ENCODE data around the gene SLC27A1.

SLC27A1 gene

DNA sequence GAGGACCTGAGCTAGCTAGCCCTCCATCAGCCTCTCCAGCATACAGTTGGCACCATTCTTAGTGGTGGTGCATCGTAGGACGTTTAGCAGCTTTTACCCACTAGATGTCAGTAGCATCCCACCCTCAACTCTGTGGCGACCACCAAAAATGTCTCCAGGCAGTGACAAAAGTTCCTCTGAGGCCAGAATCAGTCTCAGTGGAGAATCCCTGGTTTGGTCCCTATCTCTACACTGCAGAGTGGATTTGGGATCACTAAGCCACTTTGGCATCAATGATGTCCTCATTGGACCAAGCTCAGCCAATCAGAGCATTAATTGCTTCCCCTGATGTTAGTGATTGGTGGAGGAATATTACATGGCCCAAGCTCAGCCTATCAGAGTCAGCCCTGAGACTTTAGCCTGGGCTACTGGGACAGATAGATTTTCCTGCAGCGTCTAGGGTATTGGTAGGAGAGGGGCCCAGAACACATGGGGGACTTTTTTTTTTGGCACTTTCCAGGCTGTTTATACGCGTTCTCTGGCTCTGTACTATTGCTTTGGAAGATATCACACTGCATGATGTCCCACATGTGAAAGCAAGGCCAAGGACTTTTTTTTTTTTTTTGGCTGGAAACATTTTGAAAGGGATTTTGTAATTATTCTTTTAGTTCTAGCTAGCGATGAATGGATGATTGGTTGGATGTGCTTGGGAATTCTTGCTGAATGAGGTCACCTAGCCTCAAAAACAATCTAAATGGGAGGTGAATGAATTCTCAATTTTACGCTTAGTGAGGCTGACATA is 28.9 kb upstream of the SLC27A1 start:
- Histone ChIP-seq H3K27ac (ENCODE audit: low read length) (no peak overlapping the region), H3K36me3 (ENCODE audit: control insufficient read depth in 2 of 2, insufficient read depth in 2 of 2, low read length in 2 of 2) (no peaks in the 10 kb centered on the region), H3K4me1 (ENCODE audit: control insufficient read depth, insufficient read depth, low read length) (no peaks in the 10 kb centered on the region), H3K9ac (ENCODE audit: low read length in 2 of 2) (no peak overlapping the region), H3K4me3 (ENCODE audit: low read length in 2 of 2) (no peak overlapping the region), H3K9me3 (ENCODE audit: control insufficient read depth in 2 of 2, low read length in 2 of 2) (peaks cover 0 to 4% of the 10 kb centered on the region in 2 donors), H3K27me3 (ENCODE audit: control insufficient read depth in 1 of 2, insufficient read depth in 2 of 2, low read length in 2 of 2) (no peaks in the 10 kb centered on the region)

DNA sequence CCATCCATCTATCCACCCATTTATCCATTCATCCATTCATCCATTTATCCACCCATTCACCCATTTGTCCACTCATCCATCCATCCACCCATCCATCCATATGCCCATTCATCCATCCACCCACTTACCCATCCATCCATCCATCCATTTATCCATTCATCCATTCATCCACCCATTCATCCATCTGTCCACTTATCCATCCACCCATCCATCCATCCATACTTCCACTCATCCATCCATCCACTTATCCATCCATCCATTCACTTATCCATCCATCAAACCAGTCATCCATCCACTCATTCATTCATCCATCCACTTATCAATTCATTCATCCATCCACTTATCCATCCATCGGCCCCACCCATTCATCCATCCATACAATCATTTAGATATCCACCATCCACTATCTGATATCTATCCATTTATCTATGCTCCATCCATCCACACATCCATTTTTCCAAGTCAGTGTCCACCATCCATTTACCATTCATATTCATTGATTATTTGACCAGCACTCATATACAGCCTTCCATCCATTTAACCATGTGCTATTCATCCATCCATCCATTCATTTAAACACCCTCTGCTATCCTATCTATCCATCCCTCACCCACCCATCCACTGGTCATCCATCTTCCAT is 24.7 kb upstream of the SLC27A1 start:
- peaks cover 7% of the 10 kb centered on the region for H3K4me1 ChIP-seq (ENCODE audit: control insufficient read depth, insufficient read depth, low read length)
- H3K9ac ChIP-seq (ENCODE audit: low read length in 2 of 2) = no peak overlapping the region
- no peak overlapping the region for H3K27ac ChIP-seq (ENCODE audit: low read length)
- H3K9me3 ChIP-seq (ENCODE audit: control insufficient read depth in 2 of 2, low read length in 2 of 2) = peaks cover 0 to 4% of the 10 kb centered on the region in 2 donors
- H3K4me3 ChIP-seq (ENCODE audit: low read length in 2 of 2) = no peak overlapping the region
- H3K27me3 ChIP-seq (ENCODE audit: control insufficient read depth in 1 of 2, insufficient read depth in 2 of 2, low read length in 2 of 2) = no peaks in the 10 kb centered on the region
- no peaks in the 10 kb centered on the region for H3K36me3 ChIP-seq (ENCODE audit: control insufficient read depth in 2 of 2, insufficient read depth in 2 of 2, low read length in 2 of 2)

DNA sequence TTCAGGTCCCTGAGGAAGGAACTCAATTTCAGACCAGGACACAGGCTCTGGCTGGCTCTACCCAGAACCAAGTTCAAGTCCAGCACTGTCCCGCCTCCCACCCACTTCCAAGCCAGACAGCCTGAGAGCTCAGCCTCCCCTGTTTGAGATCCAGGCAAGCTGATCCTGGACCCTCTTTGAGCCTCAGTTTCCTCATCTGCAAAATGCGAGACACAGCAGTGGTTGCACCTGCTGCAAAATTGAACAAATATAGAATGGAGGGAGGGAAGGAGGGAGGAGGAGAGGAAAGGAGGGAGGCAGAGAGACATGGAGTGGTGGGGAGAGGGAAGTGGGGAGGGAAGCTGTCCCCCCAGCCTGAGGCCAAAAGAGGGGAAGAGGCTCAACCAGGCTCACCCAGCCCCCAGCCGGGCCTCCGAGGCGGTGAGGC is 22.6 kb upstream of the SLC27A1 start:
- Histone ChIP-seq H3K4me1 (ENCODE audit: control insufficient read depth, insufficient read depth, low read length) (peaks cover 7% of the 10 kb centered on the region), H3K27ac (ENCODE audit: low read length) (no peak overlapping the region), H3K9me3 (ENCODE audit: control insufficient read depth in 2 of 2, low read length in 2 of 2) (no peaks in the 10 kb centered on the region), H3K27me3 (ENCODE audit: control insufficient read depth in 1 of 2, insufficient read depth in 2 of 2, low read length in 2 of 2) (no peaks in the 10 kb centered on the region), H3K36me3 (ENCODE audit: control insufficient read depth in 2 of 2, insufficient read depth in 2 of 2, low read length in 2 of 2) (no peaks in the 10 kb centered on the region), H3K9ac (ENCODE audit: low read length in 2 of 2) (no peak overlapping the region), H3K4me3 (ENCODE audit: low read length in 2 of 2) (peak overlapping the region in 1 of 2 donors; percentile 65)

DNA sequence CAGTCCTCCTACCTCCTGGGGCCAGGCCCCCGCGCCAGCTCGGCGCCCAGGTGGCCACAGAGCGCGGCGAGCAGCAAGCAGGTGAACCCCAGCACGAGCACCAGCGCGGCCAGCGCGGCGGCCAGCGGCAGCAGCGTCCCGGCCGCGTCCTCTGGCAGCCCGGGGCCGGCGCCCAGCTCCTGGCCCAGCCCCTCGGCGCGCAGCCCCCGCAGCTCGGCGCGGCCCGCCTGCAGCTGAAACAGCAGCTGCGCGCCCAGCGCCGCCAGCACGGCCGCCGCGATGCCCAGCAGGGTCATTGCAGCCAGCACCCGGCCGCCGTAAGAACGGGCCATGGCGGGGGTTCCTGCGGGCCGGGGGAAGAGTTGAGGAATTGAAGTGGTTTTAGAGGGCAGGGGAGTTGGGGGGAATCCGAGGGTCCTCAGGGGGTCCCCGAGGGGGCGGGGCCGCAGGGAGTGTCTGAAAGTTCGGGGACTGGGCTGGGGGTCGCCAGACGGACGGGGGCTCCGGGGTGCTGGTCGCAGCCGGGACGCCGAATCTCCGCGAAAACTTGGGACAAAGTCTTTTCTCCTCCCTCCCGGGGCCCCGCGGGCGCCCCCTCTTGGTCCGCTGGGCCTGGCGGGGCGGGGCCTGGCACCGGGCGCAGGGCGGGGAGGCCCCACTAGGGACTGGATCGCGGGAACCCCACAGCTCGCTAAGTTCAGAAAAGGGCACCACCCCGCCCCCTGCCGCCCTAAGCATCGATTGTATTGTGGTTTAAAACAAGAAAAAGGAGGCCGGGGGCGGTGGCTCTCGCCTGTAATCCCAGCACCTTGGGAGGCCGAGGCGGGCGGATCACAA is 22.0 kb upstream of the SLC27A1 start, which contains the start of gene TMEM221:
TSS of gene TMEM221 (minus strand) at position 538 of the 837 bp plus-strand sequence. CDS start at position 332, 206 bp downstream.
- no peaks in the 10 kb centered on the region for H3K36me3 ChIP-seq (ENCODE audit: control insufficient read depth in 2 of 2, insufficient read depth in 2 of 2, low read length in 2 of 2)
- H3K27ac ChIP-seq (ENCODE audit: low read length) = no peak within 1 kb of the TSS
- peaks cover 0 to 2% of the 10 kb centered on the region in 2 donors for H3K9me3 ChIP-seq (ENCODE audit: control insufficient read depth in 2 of 2, low read length in 2 of 2)
- peaks cover 7% of the 10 kb centered on the region for H3K4me1 ChIP-seq (ENCODE audit: control insufficient read depth, insufficient read depth, low read length)
- H3K27me3 ChIP-seq (ENCODE audit: control insufficient read depth in 1 of 2, insufficient read depth in 2 of 2, low read length in 2 of 2) = peaks cover 0 to 2% of the 10 kb centered on the region in 2 donors
- no peak within 1 kb of the TSS for H3K9ac ChIP-seq (ENCODE audit: low read length in 2 of 2)
- H3K4me3 ChIP-seq (ENCODE audit: low read length in 2 of 2) = peak within 1 kb of the TSS; percentile 49 to 65

DNA sequence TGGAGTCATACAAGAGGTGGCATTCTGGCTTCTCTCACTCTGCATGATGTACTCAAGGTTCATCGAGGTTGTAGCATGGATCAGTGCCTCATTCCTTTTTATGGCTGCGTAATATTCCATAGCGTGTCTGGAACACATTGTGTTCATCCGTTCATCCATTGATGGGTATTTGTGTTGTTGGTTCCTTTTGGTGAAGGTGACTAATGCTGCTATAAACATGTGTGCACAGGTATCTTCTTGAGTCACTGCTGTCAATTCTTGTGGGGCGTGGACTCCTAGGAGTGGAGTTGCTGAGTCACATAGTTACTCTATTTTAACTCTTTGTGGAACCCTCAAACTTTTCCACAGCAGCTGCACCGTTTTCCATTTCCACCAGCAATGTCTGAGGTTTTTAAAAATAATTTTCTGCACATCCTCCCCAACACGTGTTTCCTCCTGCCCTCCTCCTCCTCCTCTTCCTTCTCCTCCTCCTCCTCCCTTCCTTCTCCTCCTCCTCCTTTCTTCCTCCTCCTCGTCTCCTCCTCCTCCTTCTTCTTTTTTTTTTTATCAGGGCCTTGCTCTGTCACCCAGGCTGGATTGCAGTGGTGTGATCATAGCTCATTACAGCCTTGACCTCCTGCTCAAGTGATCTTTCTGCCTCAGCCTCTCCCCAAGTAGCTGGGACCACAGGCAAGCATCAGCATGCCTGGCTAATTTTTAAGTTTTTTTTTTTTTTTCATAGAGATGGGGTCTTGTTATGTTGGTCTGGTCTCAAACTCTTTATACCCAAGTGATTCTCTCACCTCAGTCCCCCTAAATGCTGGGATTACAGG is 19.9 kb upstream of the SLC27A1 start:
- Histone ChIP-seq H3K4me3 (ENCODE audit: low read length in 2 of 2) (no peak overlapping the region), H3K36me3 (ENCODE audit: control insufficient read depth in 2 of 2, insufficient read depth in 2 of 2, low read length in 2 of 2) (no peaks in the 10 kb centered on the region), H3K27ac (ENCODE audit: low read length) (no peak overlapping the region), H3K4me1 (ENCODE audit: control insufficient read depth, insufficient read depth, low read length) (peaks cover 9% of the 10 kb centered on the region), H3K27me3 (ENCODE audit: control insufficient read depth in 1 of 2, insufficient read depth in 2 of 2, low read length in 2 of 2) (peaks cover 8 to 11% of the 10 kb centered on the region in 2 donors), H3K9ac (ENCODE audit: low read length in 2 of 2) (no peak overlapping the region), H3K9me3 (ENCODE audit: control insufficient read depth in 2 of 2, low read length in 2 of 2) (peaks cover 0 to 3% of the 10 kb centered on the region in 2 donors)

DNA sequence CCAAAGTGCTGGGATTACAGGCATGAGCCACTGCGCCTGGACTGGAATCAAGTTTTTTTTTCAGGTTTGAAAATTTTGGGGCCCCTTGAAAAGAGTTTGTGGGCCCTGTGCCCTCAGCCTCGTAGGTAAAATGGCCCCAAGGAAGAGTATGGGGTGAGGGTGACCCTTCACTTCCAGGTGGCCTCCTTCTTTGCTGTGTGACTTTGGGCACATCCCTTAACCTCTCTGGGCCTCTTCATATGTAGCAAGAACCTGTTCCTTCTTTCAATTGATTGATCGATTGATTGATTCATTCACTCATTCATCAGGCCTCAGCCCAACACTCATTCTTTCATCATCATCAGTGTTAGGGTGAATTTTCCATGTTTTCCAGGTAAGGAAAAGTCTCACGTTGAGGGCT is 18.5 kb upstream of the SLC27A1 start:
- no peaks in the 10 kb centered on the region for H3K36me3 ChIP-seq (ENCODE audit: control insufficient read depth in 2 of 2, insufficient read depth in 2 of 2, low read length in 2 of 2)
- H3K27me3 ChIP-seq (ENCODE audit: control insufficient read depth in 1 of 2, insufficient read depth in 2 of 2, low read length in 2 of 2) = peaks cover 12 to 22% of the 10 kb centered on the region in 2 donors

DNA sequence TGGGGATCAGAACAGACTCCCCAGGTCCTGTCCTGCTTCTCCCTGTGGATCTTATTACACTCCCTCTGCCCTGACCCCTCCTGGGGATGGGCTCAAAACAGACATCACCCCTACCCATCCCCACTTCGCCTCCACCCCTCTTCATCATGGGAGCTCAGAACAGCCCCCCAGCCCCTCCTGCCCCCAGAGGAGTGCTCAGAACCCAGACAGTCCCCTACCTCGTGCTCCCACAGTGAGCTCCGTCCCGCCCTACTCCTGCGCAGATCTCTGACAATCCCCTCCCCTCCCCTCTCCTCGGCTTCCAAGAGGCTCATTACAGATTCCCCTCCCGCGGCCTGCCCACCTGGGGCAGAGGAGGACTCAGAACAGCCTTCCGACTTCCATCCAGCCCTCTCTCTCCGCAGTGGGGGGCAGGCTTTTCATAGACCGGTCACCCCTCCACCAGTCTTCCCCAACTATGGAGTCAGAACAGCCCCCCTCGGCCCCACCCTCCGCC is 15.7 kb upstream of the SLC27A1 start:
- peaks cover 2% of the 10 kb centered on the region for H3K4me1 ChIP-seq (ENCODE audit: control insufficient read depth, insufficient read depth, low read length)
- H3K9me3 ChIP-seq (ENCODE audit: control insufficient read depth in 2 of 2, low read length in 2 of 2) = peaks cover 0 to 3% of the 10 kb centered on the region in 2 donors
- no peak overlapping the region for H3K4me3 ChIP-seq (ENCODE audit: low read length in 2 of 2)
- H3K27me3 ChIP-seq (ENCODE audit: control insufficient read depth in 1 of 2, insufficient read depth in 2 of 2, low read length in 2 of 2) = peaks cover 18 to 28% of the 10 kb centered on the region in 2 donors
- H3K9ac ChIP-seq (ENCODE audit: low read length in 2 of 2) = no peak overlapping the region
- no peaks in the 10 kb centered on the region for H3K36me3 ChIP-seq (ENCODE audit: control insufficient read depth in 2 of 2, insufficient read depth in 2 of 2, low read length in 2 of 2)
- no peak overlapping the region for H3K27ac ChIP-seq (ENCODE audit: low read length)

More for the DNA sequence above, 18.5 kb upstream of the SLC27A1 start:
- H3K4me1 ChIP-seq (ENCODE audit: control insufficient read depth, insufficient read depth, low read length) = peaks cover 9% of the 10 kb centered on the region
- peaks cover 0 to 3% of the 10 kb centered on the region in 2 donors for H3K9me3 ChIP-seq (ENCODE audit: control insufficient read depth in 2 of 2, low read length in 2 of 2)
- H3K9ac ChIP-seq (ENCODE audit: low read length in 2 of 2) = no peak overlapping the region
- H3K4me3 ChIP-seq (ENCODE audit: low read length in 2 of 2) = no peak overlapping the region
- no peak overlapping the region for H3K27ac ChIP-seq (ENCODE audit: low read length)

DNA sequence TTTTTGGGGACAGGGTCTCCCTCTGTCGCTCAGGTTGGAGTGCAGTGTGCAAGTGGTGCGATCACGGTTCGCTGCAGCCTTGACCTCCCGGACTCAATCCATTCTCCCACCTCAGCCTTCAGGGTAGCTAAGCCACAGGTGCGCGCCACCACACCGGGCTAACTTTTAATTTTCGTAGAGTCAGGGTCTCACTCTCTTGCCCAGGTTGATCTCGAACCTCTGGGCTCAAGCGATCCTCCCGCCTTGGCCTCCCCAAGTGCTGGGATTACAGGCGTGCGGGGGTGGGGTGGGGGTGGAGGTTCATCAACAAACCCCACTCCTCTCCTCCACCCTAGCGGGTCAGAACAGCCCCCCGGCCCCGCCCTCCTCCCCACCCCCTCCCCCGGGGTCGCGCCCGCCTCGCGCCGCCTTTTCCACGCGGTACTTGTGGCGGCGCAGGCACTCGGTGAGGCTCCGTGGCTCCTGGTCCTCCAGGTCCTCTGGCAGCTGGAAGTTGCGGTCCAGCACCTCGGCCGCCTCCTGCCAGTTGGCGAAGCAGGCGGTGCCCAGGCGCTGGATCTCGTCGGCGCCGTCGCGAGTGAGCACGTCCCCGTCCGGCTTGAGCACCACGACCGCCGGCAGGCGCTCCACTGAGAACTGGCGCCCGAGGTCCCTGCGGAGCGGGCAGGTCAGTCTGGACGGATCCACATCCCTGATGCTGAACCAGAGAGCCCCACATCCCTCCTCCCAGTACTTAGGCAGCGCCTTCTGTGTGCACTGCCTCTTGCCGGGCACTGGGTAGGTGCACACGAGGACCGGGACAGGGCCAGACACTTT is 14.8 kb upstream of the SLC27A1 start:
- Histone ChIP-seq H3K4me3 (ENCODE audit: low read length in 2 of 2) (no peak overlapping the region), H3K9ac (ENCODE audit: low read length in 2 of 2) (no peak overlapping the region), H3K9me3 (ENCODE audit: control insufficient read depth in 2 of 2, low read length in 2 of 2) (peaks cover 0 to 3% of the 10 kb centered on the region in 2 donors), H3K36me3 (ENCODE audit: control insufficient read depth in 2 of 2, insufficient read depth in 2 of 2, low read length in 2 of 2) (no peaks in the 10 kb centered on the region), H3K27ac (ENCODE audit: low read length) (no peak overlapping the region), H3K27me3 (ENCODE audit: control insufficient read depth in 1 of 2, insufficient read depth in 2 of 2, low read length in 2 of 2) (peaks cover 25 to 34% of the 10 kb centered on the region in 2 donors), H3K4me1 (ENCODE audit: control insufficient read depth, insufficient read depth, low read length) (peaks cover 2% of the 10 kb centered on the region)

DNA sequence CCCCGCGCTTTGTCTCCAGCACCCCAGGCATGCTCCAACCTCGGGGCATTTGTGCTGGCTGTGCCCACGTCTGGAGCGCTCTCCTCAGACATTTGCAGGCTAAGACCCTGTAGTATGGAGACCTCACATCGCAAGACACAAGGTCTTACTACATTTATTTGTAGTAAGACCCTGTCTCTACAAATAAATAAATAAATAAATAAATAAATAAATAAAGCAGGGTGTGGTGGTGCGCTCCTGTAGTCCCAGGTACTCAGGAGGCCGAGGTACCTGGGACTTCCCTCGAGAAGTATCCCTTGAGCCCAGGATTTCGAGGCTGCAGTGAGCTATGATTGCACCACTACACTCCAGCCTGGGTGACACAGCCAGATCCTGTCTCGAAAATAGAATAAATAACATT is 14.2 kb upstream of the SLC27A1 start:
- Histone ChIP-seq H3K36me3 (ENCODE audit: control insufficient read depth in 2 of 2, insufficient read depth in 2 of 2, low read length in 2 of 2) (no peaks in the 10 kb centered on the region), H3K27me3 (ENCODE audit: control insufficient read depth in 1 of 2, insufficient read depth in 2 of 2, low read length in 2 of 2) (peaks cover 29 to 38% of the 10 kb centered on the region in 2 donors), H3K9me3 (ENCODE audit: control insufficient read depth in 2 of 2, low read length in 2 of 2) (peaks cover 0 to 3% of the 10 kb centered on the region in 2 donors), H3K9ac (ENCODE audit: low read length in 2 of 2) (no peak overlapping the region), H3K27ac (ENCODE audit: low read length) (no peak overlapping the region), H3K4me1 (ENCODE audit: control insufficient read depth, insufficient read depth, low read length) (peaks cover 2% of the 10 kb centered on the region), H3K4me3 (ENCODE audit: low read length in 2 of 2) (no peak overlapping the region)
